Right cardiac atrium (tissue), 5 donors: ENCODE measurements around the gene COP1. TPM values are rescaled to one million over a fixed set of nuclear protein-coding genes. Genes with fewer than 3 reads are reported as not detected.
"Not testable (repeated sequence)": the region's sequence is repeated elsewhere in the genome, so short reads cannot be mapped to it uniquely, and the experiment has no call there.

ENCODE experiments used
- ATAC-seq, 2 donors: fragments of 200-7000 bp; cut with Tn5 transposase; one replicate each; pipeline versions ENCODE4 v1.8.0 to v1.9.1; 2020; ENCODE audit warnings: moderate library complexity in 2 of 2, mild to moderate bottlenecking in 1 of 2
- DNase-seq, 3 donors: peaks; one replicate each; pipeline ENCODE4 v3.0.0-alpha.2; 2020
- H3K27ac ChIP-seq: one replicate; pipeline ENCODE4 v1.5.1; 2013; ENCODE audit warnings: mild to moderate bottlenecking, low read length, control low read depth, moderate library complexity
- H3K27me3 ChIP-seq: one replicate; pipeline ENCODE4 v1.6.1; 2013; ENCODE audit not compliant: control insufficient read depth, insufficient read depth
- H3K4me1 ChIP-seq: one replicate; pipeline ENCODE4 v1.6.1; 2013; ENCODE audit warnings: low read length; ENCODE audit not compliant: control insufficient read depth, insufficient read depth
- H3K4me3 ChIP-seq: one replicate; pipeline ENCODE4 v1.5.1; 2013; ENCODE audit warnings: low read length, control low read depth
- H3K9me3 ChIP-seq: one replicate; pipeline ENCODE4 v1.6.1; 2013; ENCODE audit warnings: low read length; ENCODE audit not compliant: control insufficient read depth
- WGBS: extraction: QIAGEN DNeasy Blood & Tissue Kit; methylation state at CpG from one replicate; pipeline ENCODE4 v1.1.7; 2013; 5-methylcytosine and 5-hydroxymethylcytosine counted together
- intact Hi-C, 4 donors: fragments of 100-400 bp; cut with DNase I; formaldehyde crosslinking; loops; one replicate each; pipeline versions ENCODE4 v1.11.0 to v1.14.0; 2022 to 2023
- long read RNA-seq, 4 donors: library from polyadenylated mRNA; unstranded; transcript quantifications; one replicate each; pipeline ENCODE4 v2.0.0, GENCODE V29; 2020 to 2021
- polyA plus RNA-seq: library from polyadenylated mRNA; stranded (reverse); fragments of 200-250 nt; gene quantifications from one replicate; pipeline ENCODE4 v1.2.3, GENCODE V29; 2013
- total RNA-seq, 4 donors: library from RNA; stranded (reverse); fragmentation: NEBNext Ultra II Directional; extraction: Animal tissue kit (Norgen Biotek cat#: 25700); gene quantifications; one replicate each; pipeline ENCODE4 v1.2.1, GENCODE V29; 2021
- donor health status: healthy with polysubstance abuse.
- donor health status: DM: no; HTN: yes; CAD: no.
- donor health status: DM: no; HTN: no; CAD: no.
- donor health status: DM: no; HTN: yes; CAD: no; lungs with severe emphysema.
- donor health status: DM: yes; HTN: yes; CAD: no.

COP1 gene
- total RNA-seq (10 to 100 TPM; 23.1 to 26.0 (median 23.2) TPM), polyA plus RNA-seq (23.9 TPM)
- long read RNA-seq, donor 1, transcript COP1-204 (20 exons, 3,033 nt), result major isoform, 37 of 84 reads
- long read RNA-seq, donor 1, partial matches to known transcripts, result 2 of 84 reads
- long read RNA-seq, donor 1, other reads (novel, unspliced or antisense), result 41 of 84 reads
- long read RNA-seq, donor 2, transcript COP1-204 (20 exons, 3,033 nt), result major isoform, 27 of 52 reads
- long read RNA-seq, donor 2, partial matches to known transcripts, result 1 of 52 reads
- long read RNA-seq, donor 2, other reads (novel, unspliced or antisense), result 23 of 52 reads
- long read RNA-seq, donor 3, transcript COP1-204 (20 exons, 3,033 nt), result major isoform, 12 of 21 reads
- long read RNA-seq, donor 3, partial matches to known transcripts, result 0 of 21 reads
- long read RNA-seq, donor 3, other reads (novel, unspliced or antisense), result 9 of 21 reads
- long read RNA-seq, donor 4, transcript COP1-204 (20 exons, 3,033 nt), result major isoform, 19 of 38 reads
- long read RNA-seq, donor 4, partial matches to known transcripts, result 0 of 38 reads
- long read RNA-seq, donor 4, other reads (novel, unspliced or antisense), result 18 of 38 reads

- H3K4me3 ChIP-seq, result peak within 1 kb of the TSS; percentile 90
- intact Hi-C loops, result no loop called here
- peak within 1 kb of the TSS; percentile 97 for H3K27ac ChIP-seq
- ATAC-seq (peak; percentile 97 to 98), DNase-seq (peak; percentile 98 to 99 (median 99))
- peaks cover 3% of the 10 kb centered on the region for H3K4me1 ChIP-seq
- H3K27me3 ChIP-seq, result no peaks in the 10 kb centered on the region
- no peaks in the 10 kb centered on the region for H3K9me3 ChIP-seq
- under 1% methylated on average over 92 of the region's 92 CpGs for WGBS
These were observed at the start of gene COP1 for GRCh38 chr1:176206961-176207902. Gene COP1 (minus strand): TSS chr1:176207286. CDS start chr1:176206978, 308 bp downstream.

- ATAC-seq (no peak), DNase-seq (no peak)
- Histone ChIP-seq H3K27ac (no peak overlapping the region), H3K27me3 (no peaks in the 10 kb centered on the region), H3K4me3 (no peak overlapping the region), H3K4me1 (no peaks in the 10 kb centered on the region), H3K9me3 (no peaks in the 10 kb centered on the region)
- intact Hi-C loops, result no loop called here
- 80% methylated on average over 4 of the region's 4 CpGs for WGBS
These were observed 45.1 kb upstream of the COP1 start for GRCh38 chr1:176252191-176252590.

GRCh38 chr1:176244851-176245250 lies 37.8 kb upstream of the COP1 start:
- no peaks in the 10 kb centered on the region for H3K27me3 ChIP-seq
- intact Hi-C loops, result no loop called here
- 71% methylated on average over 2 of the region's 2 CpGs for WGBS
- DNase-seq, result no peak
- H3K9me3 ChIP-seq, result no peaks in the 10 kb centered on the region
- no peak overlapping the region for H3K27ac ChIP-seq
- ATAC-seq, result no peak
- H3K4me3 ChIP-seq, result no peak overlapping the region
- no peaks in the 10 kb centered on the region for H3K4me1 ChIP-seq

GRCh38 chr1:176243746-176244145 lies 36.7 kb upstream of the COP1 start:
- intact Hi-C loops, result no loop called here
- H3K27ac ChIP-seq, result no peak overlapping the region
- no peak overlapping the region for H3K4me3 ChIP-seq
- no peaks in the 10 kb centered on the region for H3K4me1 ChIP-seq
- DNase-seq (no peak), ATAC-seq (no peak)
- no peaks in the 10 kb centered on the region for H3K9me3 ChIP-seq
- WGBS, result 72% methylated on average over 2 of the region's 2 CpGs
- no peaks in the 10 kb centered on the region for H3K27me3 ChIP-seq

- no peak overlapping the region for H3K4me3 ChIP-seq
- ATAC-seq (no peak), DNase-seq (no peak)
- no peaks in the 10 kb centered on the region for H3K27me3 ChIP-seq
- no peaks in the 10 kb centered on the region for H3K9me3 ChIP-seq
- no peak overlapping the region for H3K27ac ChIP-seq
- 66% methylated on average over 2 of the region's 2 CpGs for WGBS
- intact Hi-C loops, result no loop called here
- no peaks in the 10 kb centered on the region for H3K4me1 ChIP-seq
These were observed 34.4 kb upstream of the COP1 start for GRCh38 chr1:176241385-176242015.

GRCh38 chr1:176233657-176234056 lies 26.6 kb upstream of the COP1 start:
- H3K27ac ChIP-seq, result not testable (repeated sequence)
- WGBS, result 83% methylated on average over 3 of the region's 3 CpGs

DNA sequence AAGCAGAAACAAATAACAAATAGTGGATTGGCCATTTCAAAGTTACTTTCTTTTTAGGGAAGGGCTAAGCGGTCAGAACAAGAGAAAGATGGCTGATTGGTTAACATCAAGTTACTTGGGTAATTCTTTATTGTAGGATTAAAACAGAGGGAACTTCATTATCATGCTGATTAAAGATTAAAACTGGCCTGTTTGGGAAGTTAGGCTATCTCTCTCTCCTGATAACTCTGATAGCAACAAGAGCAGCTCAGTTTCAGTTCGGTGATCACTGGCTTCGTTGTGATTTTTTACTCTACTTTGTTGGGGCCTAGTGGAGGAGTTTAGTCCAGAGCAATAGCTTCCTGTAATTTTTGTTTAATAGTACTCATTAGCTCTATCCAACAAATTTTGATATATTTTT lies 20.5 kb upstream of the COP1 start:
- Histone ChIP-seq H3K27me3 (no peaks in the 10 kb centered on the region), H3K9me3 (no peaks in the 10 kb centered on the region), H3K4me3 (no peak overlapping the region), H3K4me1 (no peaks in the 10 kb centered on the region), H3K27ac (no peak overlapping the region)
- intact Hi-C loops, result no loop called here
- no peak for ATAC-seq
- WGBS, result 56% methylated on average over 3 of the region's 3 CpGs
- DNase-seq, result no peak

More at GRCh38 chr1:176233657-176234056, 26.6 kb upstream of the COP1 start:
- H3K4me1 ChIP-seq, H3K27me3 ChIP-seq, ATAC-seq, H3K4me3 ChIP-seq, intact Hi-C loops, H3K9me3 ChIP-seq, DNase-seq: not testable (repeated sequence)

DNA sequence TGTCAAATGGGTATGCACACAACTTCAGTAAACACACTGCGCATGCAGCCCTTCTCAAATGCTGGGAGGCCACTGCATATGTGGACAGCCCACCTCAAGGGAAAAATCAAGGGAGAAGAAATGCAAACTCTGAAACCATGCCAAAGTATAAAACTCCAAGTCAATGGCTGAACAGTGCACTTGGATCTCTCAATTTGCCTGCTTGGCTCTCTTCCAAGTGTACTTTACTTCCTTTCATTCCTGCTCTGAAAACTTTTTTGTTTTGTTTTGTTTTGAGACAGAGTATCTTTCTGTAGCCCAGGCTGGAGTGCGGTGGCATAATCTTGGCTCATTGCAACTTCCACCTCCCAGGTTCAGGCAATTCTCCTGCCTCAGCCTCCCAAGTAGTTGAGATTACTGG lies 18.8 kb upstream of the COP1 start:
- ATAC-seq (no peak), DNase-seq (no peak)
- WGBS, result 67% methylated on average over 2 of the region's 2 CpGs
- intact Hi-C loops, result no loop called here
- no peaks in the 10 kb centered on the region for H3K4me1 ChIP-seq
- no peaks in the 10 kb centered on the region for H3K27me3 ChIP-seq
- H3K27ac ChIP-seq, result no peak overlapping the region
- no peak overlapping the region for H3K4me3 ChIP-seq
- no peaks in the 10 kb centered on the region for H3K9me3 ChIP-seq

- ATAC-seq (no peak), DNase-seq (no peak)
- Histone ChIP-seq H3K27me3 (no peaks in the 10 kb centered on the region), H3K4me1 (no peaks in the 10 kb centered on the region), H3K9me3 (no peaks in the 10 kb centered on the region), H3K27ac (no peak overlapping the region), H3K4me3 (no peak overlapping the region)
- intact Hi-C loops, result no loop called here
- 58% methylated on average over 1 of the region's 1 CpG for WGBS
These were observed 18.4 kb upstream of the COP1 start for GRCh38 chr1:176225479-176225875.

DNA sequence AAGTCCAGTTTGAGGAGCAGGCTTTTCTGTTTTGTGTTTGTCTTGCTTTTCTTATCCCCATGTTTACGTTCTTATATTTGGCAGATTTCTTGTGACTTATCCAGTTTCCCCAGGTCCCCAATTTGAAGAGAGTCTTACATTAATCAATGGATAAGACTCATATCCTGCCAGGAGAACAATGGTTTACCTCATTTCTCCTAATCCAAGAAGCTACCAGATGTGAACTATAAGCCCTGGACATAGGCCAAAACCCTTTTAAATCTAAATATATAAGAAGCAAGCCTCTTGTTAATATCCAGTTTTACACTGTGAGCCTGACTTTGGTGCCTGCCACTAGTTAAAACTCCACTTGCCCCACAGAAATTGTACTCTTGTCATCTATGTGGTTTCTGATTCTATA lies 15.1 kb upstream of the COP1 start:
- ATAC-seq, result no peak
- no peaks in the 10 kb centered on the region for H3K9me3 ChIP-seq
- no peak overlapping the region for H3K4me3 ChIP-seq
- no peaks in the 10 kb centered on the region for H3K4me1 ChIP-seq
- H3K27ac ChIP-seq, result no peak overlapping the region
- 78% methylated on average over 1 of the region's 1 CpG for WGBS
- H3K27me3 ChIP-seq, result no peaks in the 10 kb centered on the region
- DNase-seq, result no peak
- intact Hi-C loops, result no loop called here
